Skin epidermis (tissue), 12 donors: Measurements from ENCODE around the gene PARD3.
A peak's percentile ranks its signal among the peaks of the same experiment; 100 is the strongest.

Source experiments
- H3K27ac ChIP-seq, 21 experiments: fragments of 200-600 bp; sonication (generic) in 11 of 21; one replicate each; pipeline ENCODE4 v1.5.0; 2020; ENCODE audit warnings: mild to moderate bottlenecking in 3 of 21, inconsistent platforms in 2 of 21, moderate library complexity in 2 of 21
- H3K4me3 ChIP-seq, 7 experiments: fragments of 200-600 bp; sonication (generic) in 2 of 7; one replicate each; pipeline ENCODE4 v1.5.0; 2020; ENCODE audit warnings: inconsistent platforms in 2 of 7, mild to moderate bottlenecking in 2 of 7, moderate library complexity in 1 of 7

The PARD3 gene

GRCh38 chr10:34207343-34207742 is 607.8 kb downstream of the PARD3 start:
- H3K27ac ChIP-seq, result no peak overlapping the region
- H3K4me3 ChIP-seq, result no peak overlapping the region

- H3K4me3 ChIP-seq, result no peak overlapping the region
- H3K27ac ChIP-seq, result no peak overlapping the region
Measured at GRCh38 chr10:34206935-34207268, 608.2 kb downstream of the PARD3 start.

GRCh38 chr10:34206078-34206934 is 608.8 kb downstream of the PARD3 start:
- Histone ChIP-seq H3K27ac (peak overlapping the region in 1 of 21 experiments; percentile 6), H3K4me3 (no peak overlapping the region)

GRCh38 chr10:34205452-34205851 is 609.6 kb downstream of the PARD3 start:
- H3K27ac ChIP-seq, result peak overlapping the region in 1 of 21 experiments; percentile 6
- H3K4me3 ChIP-seq, result no peak overlapping the region

GRCh38 chr10:34203966-34204630 is 611.0 kb downstream of the PARD3 start:
- no peak overlapping the region for H3K4me3 ChIP-seq

GRCh38 chr10:34200355-34200901 is 614.7 kb downstream of the PARD3 start:
- no peak overlapping the region for H3K4me3 ChIP-seq
- no peak overlapping the region for H3K27ac ChIP-seq

More at GRCh38 chr10:34203966-34204630, 611.0 kb downstream of the PARD3 start:
- no peak overlapping the region for H3K27ac ChIP-seq

- H3K4me3 ChIP-seq, result no peak overlapping the region
- no peak overlapping the region for H3K27ac ChIP-seq
Measured at GRCh38 chr10:34198953-34199352, 616.1 kb downstream of the PARD3 start.

- H3K27ac ChIP-seq, result no peak overlapping the region
- no peak overlapping the region for H3K4me3 ChIP-seq
Measured at GRCh38 chr10:34196058-34196433, 619.0 kb downstream of the PARD3 start.

GRCh38 chr10:34195364-34196057 is 619.6 kb downstream of the PARD3 start:
- no peak overlapping the region for H3K4me3 ChIP-seq

GRCh38 chr10:34193931-34194626 is 621.0 kb downstream of the PARD3 start:
- no peak overlapping the region for H3K4me3 ChIP-seq
- H3K27ac ChIP-seq, result peak overlapping the region in 1 of 21 experiments; percentile 35

More at GRCh38 chr10:34195364-34196057, 619.6 kb downstream of the PARD3 start:
- H3K27ac ChIP-seq, result no peak overlapping the region

- H3K4me3 ChIP-seq, result no peak overlapping the region
- no peak overlapping the region for H3K27ac ChIP-seq
Measured at GRCh38 chr10:34192646-34193045, 622.5 kb downstream of the PARD3 start.

- Histone ChIP-seq H3K4me3 (no peak overlapping the region), H3K27ac (no peak overlapping the region)
Measured at GRCh38 chr10:34191406-34191805, 623.7 kb downstream of the PARD3 start.

GRCh38 chr10:34190580-34190979 is 624.5 kb downstream of the PARD3 start:
- Histone ChIP-seq H3K27ac (no peak overlapping the region), H3K4me3 (no peak overlapping the region)

- Histone ChIP-seq H3K4me3 (no peak overlapping the region), H3K27ac (no peak overlapping the region)
Measured at GRCh38 chr10:34189830-34190229, 625.3 kb downstream of the PARD3 start.

GRCh38 chr10:34188221-34188620 is 626.9 kb downstream of the PARD3 start:
- Histone ChIP-seq H3K27ac (no peak overlapping the region), H3K4me3 (no peak overlapping the region)

- Histone ChIP-seq H3K27ac (no peak overlapping the region), H3K4me3 (no peak overlapping the region)
Measured at GRCh38 chr10:34187201-34187600, 627.9 kb downstream of the PARD3 start.

GRCh38 chr10:34186745-34187144 is 628.4 kb downstream of the PARD3 start:
- no peak overlapping the region for H3K4me3 ChIP-seq

GRCh38 chr10:34185998-34186397 is 629.1 kb downstream of the PARD3 start:
- H3K27ac ChIP-seq, result peak overlapping the region in 1 of 21 experiments; percentile 10

More at GRCh38 chr10:34186745-34187144, 628.4 kb downstream of the PARD3 start:
- H3K27ac ChIP-seq, result peak overlapping the region in 2 of 21 experiments; percentile 5 to 10

GRCh38 chr10:34184939-34185386 is 630.1 kb downstream of the PARD3 start:
- H3K4me3 ChIP-seq, result no peak overlapping the region
- H3K27ac ChIP-seq, result no peak overlapping the region

More at GRCh38 chr10:34185998-34186397, 629.1 kb downstream of the PARD3 start:
- no peak overlapping the region for H3K4me3 ChIP-seq
